LHCN-M2 (cell line): ENCODE measurements around the gene TSR1. TPM values are rescaled to one million over a fixed set of nuclear protein-coding genes. Genes with fewer than 3 reads are reported as not detected.

Source experiments
- DNase-seq: peaks from one replicate; pipeline ENCODE4 v3.0.0-alpha.2; 2012; ENCODE audit warnings: low read depth
- total RNA-seq: library from RNA; depleted of rRNA; stranded (reverse); fragments of >200 nt; gene quantifications from 2 replicates; pipeline ENCODE4 v1.2.3, GENCODE V29; 2014

TSR1 gene
- total RNA-seq, 1 experiment from 2014 or later = 80.5 TPM

- peak; percentile 35 for DNase-seq
Observed at GRCh38 chr17:2337544-2338314, 1.5 kb upstream of the TSR1 start.

DNA sequence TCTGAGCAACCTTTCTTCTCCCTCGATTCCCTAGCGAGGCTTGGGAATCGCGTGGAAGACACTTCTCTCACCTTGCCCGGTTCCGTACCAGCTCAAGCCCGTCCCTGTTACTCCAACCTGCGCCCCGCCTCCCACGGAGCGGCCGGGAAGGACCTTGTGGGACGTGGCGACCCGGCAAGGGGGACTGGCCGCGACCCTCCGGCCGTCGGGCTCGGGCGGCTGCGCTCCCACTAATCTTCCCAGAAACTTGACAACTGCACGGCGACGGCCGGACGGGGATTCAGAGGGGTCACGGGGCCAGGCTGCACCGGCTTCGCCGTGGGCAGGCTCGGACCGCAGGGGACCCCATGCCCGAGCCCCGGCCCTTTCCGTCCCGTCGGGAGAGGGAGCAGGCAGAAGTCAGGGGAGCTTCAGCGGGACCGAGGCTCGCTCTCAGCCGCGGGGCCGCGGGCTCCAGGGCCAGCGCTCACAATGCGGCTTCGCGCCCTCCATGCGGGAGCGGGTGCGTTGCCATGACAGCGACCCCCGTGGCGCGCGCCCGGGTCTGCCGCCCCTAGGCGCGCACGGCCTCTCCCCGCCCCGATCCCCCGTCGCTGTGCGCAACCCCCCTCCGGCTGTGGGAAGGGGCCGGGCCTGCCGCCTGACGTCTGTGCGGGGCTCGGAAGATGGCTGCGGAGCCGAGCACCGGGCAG lies 741 bp upstream of the TSR1 start, which contains the start of gene SGSM2:
SGSM2 (plus strand) TSS at position 650 of the 692 bp plus-strand sequence. CDS start 188 bp downstream, outside the sequence.
- DNase-seq = peak; percentile 23

- DNase-seq = peak; percentile 13
Observed at GRCh38 chr17:2335726-2336214, 487 bp downstream of the TSR1 start.

DNA sequence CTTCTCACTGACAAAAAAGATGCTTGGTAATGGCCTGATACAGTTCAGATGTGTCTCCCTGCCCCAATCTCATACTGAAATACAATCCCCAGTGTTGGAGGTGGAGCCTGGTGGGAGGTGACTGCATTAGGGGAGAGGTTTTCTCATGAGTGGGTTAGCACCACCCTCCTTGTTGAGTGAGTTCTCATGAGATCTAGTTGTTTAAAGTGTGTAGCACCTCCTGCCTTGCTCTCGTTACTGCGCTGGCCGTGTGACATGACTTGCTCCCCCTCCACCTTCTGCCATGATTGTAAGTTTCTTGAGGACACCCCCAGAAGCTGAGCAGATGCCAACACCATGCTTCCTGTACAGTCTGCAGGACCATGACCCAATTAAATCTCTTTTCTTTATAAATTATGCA lies 5.0 kb downstream of the TSR1 start:
- no peak for DNase-seq

GRCh38 chr17:2323629-2324314 lies 12.5 kb downstream of the TSR1 start:
- no peak for DNase-seq

GRCh38 chr17:2321399-2321798 lies 14.9 kb downstream of the TSR1 start:
- DNase-seq = no peak

- DNase-seq = no peak
Observed at GRCh38 chr17:2319051-2319450, 17.2 kb downstream of the TSR1 start.

DNA sequence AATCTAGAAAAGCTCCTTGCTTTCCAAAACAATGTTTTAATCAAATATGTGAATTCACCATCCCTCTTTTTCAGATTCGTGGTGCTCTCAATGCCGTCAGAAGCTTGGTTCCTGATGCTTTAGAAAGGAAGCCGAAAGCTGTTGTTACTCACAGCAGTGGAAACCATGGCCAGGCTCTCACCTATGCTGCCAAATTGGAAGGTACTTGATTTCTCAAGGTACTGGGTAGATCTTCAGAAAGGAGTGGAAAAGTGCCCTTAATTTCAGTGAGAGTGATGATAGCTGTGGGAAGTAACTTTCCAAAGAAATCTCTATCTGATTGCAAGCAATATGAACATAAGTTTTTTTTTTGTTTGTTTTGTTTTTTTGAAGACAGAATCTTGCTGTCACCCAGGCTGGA lies 18.5 kb downstream of the TSR1 start:
- no peak for DNase-seq

GRCh38 chr17:2316916-2317205 lies 19.4 kb downstream of the TSR1 start:
- DNase-seq = peak; percentile 47

DNA sequence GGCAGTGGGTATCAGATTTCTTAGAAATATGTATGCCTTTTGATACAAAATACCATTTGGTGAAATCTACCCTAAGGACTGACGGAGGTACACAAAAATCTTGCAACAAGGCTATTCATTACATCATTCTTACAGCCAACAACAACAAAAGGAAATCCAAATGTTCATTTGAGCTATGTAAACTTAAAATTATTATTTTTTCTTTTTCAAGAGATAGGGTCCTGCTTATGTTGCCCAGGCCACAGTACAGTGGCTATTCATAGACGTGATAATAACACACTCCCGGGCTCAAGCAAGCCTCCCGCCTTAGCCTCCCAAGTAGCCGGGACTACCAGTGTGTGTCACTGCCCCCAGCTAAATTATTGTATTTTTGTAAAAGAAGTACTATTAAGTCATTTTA lies 23.5 kb downstream of the TSR1 start:
- no peak for DNase-seq

GRCh38 chr17:2309338-2310154 lies 26.7 kb downstream of the TSR1 start:
- no peak for DNase-seq

DNA sequence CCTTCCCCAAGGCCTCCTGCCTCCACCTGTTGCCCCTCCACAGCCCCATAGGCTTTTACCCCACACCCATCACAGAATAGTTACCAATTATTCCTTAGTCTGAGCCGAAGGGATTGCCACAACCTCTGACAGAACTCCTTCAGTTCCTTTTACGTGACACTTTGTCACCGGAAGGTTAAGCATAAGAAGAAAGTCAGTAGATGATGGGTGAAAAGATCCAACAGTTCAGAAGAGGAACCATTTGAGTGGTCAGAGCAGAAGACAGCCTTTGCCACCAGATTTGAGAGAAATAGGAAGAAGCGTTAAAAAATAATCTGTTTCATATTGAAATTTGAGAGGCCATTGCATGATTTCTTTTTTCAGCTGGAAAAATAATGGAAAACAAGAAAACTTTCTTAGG lies 31.3 kb downstream of the TSR1 start:
- no peak for DNase-seq

DNA sequence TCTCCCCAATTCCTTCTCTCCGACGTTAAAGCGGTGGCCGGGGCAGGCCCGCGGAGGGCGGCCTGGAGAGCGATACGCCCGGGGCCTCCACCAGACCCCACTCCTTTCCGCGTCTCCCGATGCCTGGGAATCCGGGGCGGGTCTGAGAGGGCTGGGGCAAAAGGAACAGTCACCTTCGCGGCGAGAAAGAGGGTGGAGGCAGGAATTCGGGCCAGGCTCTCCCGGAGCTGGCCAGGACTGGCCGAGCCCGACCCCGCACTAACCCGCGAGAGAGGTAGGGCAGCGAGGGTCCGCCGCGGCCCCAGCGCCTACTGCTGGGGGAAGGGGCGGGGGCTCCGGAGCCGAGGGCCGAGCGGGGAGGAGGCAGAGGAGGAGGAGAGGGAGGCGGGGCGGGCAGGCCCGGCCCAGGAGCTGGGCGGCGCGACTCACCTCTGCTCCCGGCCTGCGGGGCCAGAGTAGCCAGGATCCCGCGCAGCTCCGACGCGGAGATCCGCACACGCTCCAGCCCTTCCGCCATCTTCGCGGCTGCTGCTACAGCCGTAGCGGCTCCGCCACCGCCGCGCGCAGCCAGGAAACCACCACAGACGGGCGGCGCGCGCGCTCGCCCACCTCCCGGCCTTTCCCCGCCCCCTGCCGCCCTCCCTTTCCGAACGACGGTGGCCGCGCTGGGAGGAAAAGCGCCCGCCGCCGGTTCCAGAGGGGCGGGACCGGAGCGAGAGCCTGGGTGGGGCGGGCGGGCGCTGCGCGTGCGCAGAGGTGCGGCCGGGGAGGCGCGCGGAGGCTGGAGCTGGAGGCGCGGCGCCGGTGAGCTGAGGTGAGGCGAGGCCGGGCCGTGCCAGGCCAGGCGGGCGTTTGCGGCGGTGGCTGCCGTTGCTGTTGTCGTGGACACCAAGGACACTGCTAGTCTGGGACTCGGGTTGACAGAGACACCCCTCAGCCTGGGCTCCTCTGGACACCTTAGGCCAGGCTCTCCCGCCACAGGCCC lies 32.8 kb downstream of the TSR1 start, which contains the start of the genes SMG6 and SRR:
SMG6 (minus strand) TSS at position 582 of the 985 bp plus-strand sequence; CDS start at position 517, 65 bp downstream.
SRR (plus strand) TSS at position 747 of the 985 bp plus-strand sequence. CDS start 11,611 bp downstream, outside the sequence.
- peak; percentile 85 for DNase-seq

GRCh38 chr17:2302778-2303203 lies 33.5 kb downstream of the TSR1 start:
- no peak for DNase-seq

- no peak for DNase-seq
Observed at GRCh38 chr17:2299756-2300155, 36.5 kb downstream of the TSR1 start.

DNA sequence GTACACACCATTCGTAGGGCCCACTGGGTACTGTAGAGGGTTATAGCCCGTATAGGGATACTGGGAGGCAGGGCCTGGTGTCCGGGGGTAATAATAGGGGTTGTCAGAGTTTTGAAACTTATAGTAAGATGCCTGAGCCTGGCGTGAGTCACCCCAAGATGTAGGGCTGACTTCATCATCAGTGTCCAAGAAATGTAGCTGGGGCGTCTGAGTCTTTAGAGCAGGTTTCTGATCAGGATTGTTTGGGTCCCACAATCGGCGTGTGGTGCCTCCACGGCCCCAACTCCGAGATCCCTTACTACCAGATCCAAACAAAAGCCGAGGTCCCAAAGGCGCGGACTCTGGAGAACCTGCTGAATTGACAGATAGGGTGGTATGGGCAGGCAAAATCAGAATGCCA lies 37.1 kb downstream of the TSR1 start:
- no peak for DNase-seq

DNA sequence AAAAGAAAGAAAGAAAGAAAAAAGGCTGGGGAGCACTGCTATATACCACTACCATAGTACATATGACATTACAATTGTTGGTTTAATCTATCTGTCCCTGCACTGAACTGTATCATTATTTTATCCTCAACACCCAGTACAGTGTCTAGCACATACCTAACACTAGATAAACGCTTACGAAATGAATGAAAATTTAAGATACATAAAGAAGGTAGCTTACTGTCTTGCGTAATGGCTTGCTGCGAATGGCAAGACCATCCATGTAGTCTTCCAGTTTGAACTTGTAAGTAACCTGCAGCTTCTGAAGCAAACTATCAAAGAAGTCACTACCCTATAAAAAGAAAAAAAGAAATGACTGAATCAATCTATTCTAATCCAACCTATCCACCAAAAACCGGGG lies 39.2 kb downstream of the TSR1 start:
- DNase-seq = no peak

- DNase-seq = no peak
Observed at GRCh38 chr17:2295575-2295974, 40.7 kb downstream of the TSR1 start.

- no peak for DNase-seq
Observed at GRCh38 chr17:2292100-2292499, 44.2 kb downstream of the TSR1 start.

- peak; percentile 23 for DNase-seq
Observed at GRCh38 chr17:2289878-2290478, 46.3 kb downstream of the TSR1 start.
